Measurements from ENCODE around the gene IGF1R. TPM values are rescaled to one million over a fixed set of nuclear protein-coding genes. Genes with fewer than 3 reads are reported as not detected.

Gene IGF1R
- total and polyA plus RNA-seq, 2 of the 8 experiments (the other 6 are each of a cell fraction or from before 2014, with no cell fraction given): 32.9 to 109 TPM

GRCh38 chr15:98654790-98655360, 6.5 kb downstream of the IGF1R start (continued):
- TF ChIP-seq CHD7 (IDR thresholded peaks at IDR 0.05; ENCODE audit: insufficient replicate concordance, low read length) (no peak), ZNF274 (IDR thresholded peaks at IDR 0.05; ENCODE audit: borderline replicate concordance, extremely low read depth, low read length) (no peak), CREB1 (IDR thresholded peaks at IDR 0.05) (no peak), E2F6 (IDR thresholded peaks at IDR 0.05) (no peak), TAF1 (IDR thresholded peaks at IDR 0.05; ENCODE audit: low read depth, low read length) (no peak), SP2 (IDR thresholded peaks at IDR 0.05; ENCODE audit: low read length) (no peak), PHF8 (conservative IDR thresholded peaks at IDR 0.05; ENCODE audit: low read depth, low read length) (no peak), SUZ12 (IDR thresholded peaks at IDR 0.05; ENCODE audit: low read length) (no peak), BCL11A (IDR thresholded peaks at IDR 0.05; ENCODE audit: low read depth in 2 of 2, low read length in 2 of 2) (no peak)
